ENCODE measurements around the gene PNPLA7. TPM values are rescaled to one million over a fixed set of nuclear protein-coding genes. Genes with fewer than 3 reads are reported as not detected.

PNPLA7 gene
- total and polyA plus RNA-seq, 2 of the 8 experiments (the other 6 are each of a cell fraction or from before 2014, with no cell fraction given): 0.35 to 0.47 TPM

- Histone ChIP-seq H2BK5ac (ENCODE audit: low read depth, low read length) (no peak overlapping the region), H3K27ac (ENCODE audit: low read depth, low read length) (no peak overlapping the region), H3K4me1 (replicated peaks in 1 of 4; ENCODE audit: control insufficient read depth in 3 of 4, insufficient read depth in 4 of 4, low read length in 3 of 4) (peaks cover 0 to 23% (median 7%) of the 10 kb centered on the region in 4 experiments; a peak in 6 of 7 replicates), H4K5ac (ENCODE audit: insufficient read length, low read depth, low read length) (no peak overlapping the region), H3K9ac (replicated peaks in 1 of 4; ENCODE audit: extremely low read depth in 1 of 4, low read depth in 3 of 4, low read length in 3 of 4) (no peak overlapping the region), H3K14ac (ENCODE audit: insufficient read length) (no peak overlapping the region), H4K8ac (ENCODE audit: extremely low read depth, insufficient read depth, low read length) (no peak overlapping the region), H3K23me2 (ENCODE audit: low read depth, low read length) (peaks cover 3% of the 10 kb centered on the region; the same call in 1 of the 2 replicates), H3K4me2 (ENCODE audit: insufficient read depth in 1 of 2, low read depth in 2 of 2, low read length in 2 of 2) (peak overlapping the region in 1 of 2 experiments; percentile 65; a peak in 3 of 4 replicates), H2AFZ (ENCODE audit: low read length) (no peak overlapping the region), H3K23ac (ENCODE audit: insufficient read length) (no peak overlapping the region), H3K18ac (ENCODE audit: extremely low read depth, low read length) (no peak overlapping the region; the same call in 1 of the 2 replicates), H2BK20ac (ENCODE audit: low read length) (no peak overlapping the region), H2BK15ac (ENCODE audit: low read length) (no peak overlapping the region), H4K91ac (replicated peaks; ENCODE audit: insufficient read length, low read length) (peak overlapping the region; percentile 72), H3K4me3 (ENCODE audit: extremely low read depth in 1 of 4, insufficient read depth in 2 of 4, low read depth in 3 of 4, low read length in 4 of 4) (peak overlapping the region; percentile 6 to 88 (median 30); a peak in 5 of 8 replicates), H2AK5ac (ENCODE audit: low read depth, low read length) (no peak overlapping the region), H2BK12ac (ENCODE audit: low read depth, low read length) (no peak overlapping the region), H3K79me2 (ENCODE audit: control insufficient read depth in 1 of 2, insufficient read depth in 2 of 2, low read length in 2 of 2) (peaks cover 12 to 35% of the 10 kb centered on the region in 2 experiments), H3K4ac (replicated peaks; ENCODE audit: insufficient read length, low read depth, low read length) (no peak overlapping the region), H2BK120ac (replicated peaks; ENCODE audit: low read depth, low read length) (no peak overlapping the region), H3K36me3 (ENCODE audit: control insufficient read depth in 2 of 4, insufficient read depth in 4 of 4, low read length in 3 of 4) (peaks cover 25 to 53% (median 37%) of the 10 kb centered on the region in 4 experiments), H3K79me1 (ENCODE audit: low read depth, low read length) (peaks cover 25% of the 10 kb centered on the region), H3K27me3 (replicated peaks in 1 of 4; ENCODE audit: control insufficient read depth in 3 of 4, extremely low read depth in 1 of 4, insufficient read depth in 3 of 4, low read length in 3 of 4) (no peaks in the 10 kb centered on the region), H3K56ac (replicated peaks; ENCODE audit: insufficient read length, low read depth, low read length) (no peak overlapping the region), H4K20me1 (replicated peaks in 1 of 2; ENCODE audit: control insufficient read depth in 1 of 2, insufficient read depth in 2 of 2, low read length in 2 of 2) (peaks cover 18 to 46% of the 10 kb centered on the region in 2 experiments), H3K9me3 (ENCODE audit: insufficient read depth in 2 of 2, low read depth in 1 of 2, low read length in 1 of 2) (no peaks in the 10 kb centered on the region)
- ChIA-PET POLR2A (ENCODE audit: partially characterized antibody) (interaction anchor here (1.7 to 4.6 kb wide), 5 partner anchors 11 to 156 kb away, joined by 3 to 45 read pairs (median 16); partner anchors contain the start of genes EHMT1, EXD3, MRPL41 and NOXA1), CTCF (ENCODE audit: partially characterized antibody) (interaction anchor here (0.7 to 5.9 kb wide), 7 partner anchors 9 to 93 kb away, joined by 3 to 46 read pairs (median 5); partner anchors contain the start of gene MRPL41)
- DNase-seq (ENCODE audit: low read depth in 1 of 2, low spot score in 2 of 2) (no peak), FAIRE-seq (no peak)
- TF ChIP-seq RAD21 (IDR thresholded peaks at IDR 0.05 in 1 of 2, conservative IDR thresholded peaks at IDR 0.05 in 1 of 2; ENCODE audit: low read depth in 2 of 2, low read length in 2 of 2): no peak
- TF ChIP-seq SIRT6 (IDR thresholded peaks at IDR 0.05; ENCODE audit: low read length): no peak
- TF ChIP-seq HDAC2 (IDR thresholded peaks at IDR 0.05; ENCODE audit: borderline replicate concordance in 1 of 2, low read depth in 2 of 2, low read length in 2 of 2): no peak
- 42% methylated on average over 19 of the region's 19 CpGs; no CpG with 5 or more reads in 1 of the 2 experiments for WGBS, 2 experiments (ENCODE audit: extremely low coverage in 1 of 2, insufficient coverage in 1 of 2, insufficient read length in 1 of 2, insufficient replicate concordance in 2 of 2, low coverage in 1 of 2, low lambda C conversion rate in 2 of 2, missing lambda C conversion rate in 1 of 2)
Measured at GRCh38 chr9:137579259-137579604, 29.0 kb upstream of the PNPLA7 start.

Measured in H1 (cell line).